Keratinocyte (primary cell): ENCODE results near the gene BBS1. TPM values are rescaled to one million over a fixed set of nuclear protein-coding genes. Genes with fewer than 3 reads are reported as not detected.

Experiments used
- DNase-seq: peaks from one replicate; pipeline ENCODE4 v3.0.0-alpha.2; 2011; ENCODE audit warnings: low read depth, missing footprints, low spot score
- FAIRE-seq: peaks from 2 replicates; lab custom pipeline; 2011; peaks lifted over from hg19 to GRCh38; lab: Jason Lieb, UNC
- H2AFZ ChIP-seq: 2 replicates; pipeline ENCODE4 v1.6.0; 2012; ENCODE audit warnings: low read length, control low read depth, inconsistent platforms; ENCODE audit not compliant: control insufficient read depth
- H3K27ac ChIP-seq: 2 replicates; pipeline ENCODE4 v1.5.1; 2011; ENCODE audit warnings: low read length; ENCODE audit not compliant: control insufficient read depth, insufficient read depth
- H3K27me3 ChIP-seq: 3 replicates; pipeline ENCODE4 v1.6.0; 2011; ENCODE audit warnings: low read length; ENCODE audit not compliant: control insufficient read depth, insufficient read depth; ENCODE audit errors: extremely low read depth
- H3K36me3 ChIP-seq, 2 experiments: 2 replicates in 1 of 2; 3 replicates in 1 of 2; pipeline ENCODE4 v1.5.1; 2011; ENCODE audit warnings: low read length in 2 of 2, mild to moderate bottlenecking in 1 of 2; ENCODE audit not compliant: control insufficient read depth in 2 of 2, insufficient read depth in 2 of 2; ENCODE audit errors: extremely low read depth in 1 of 2
- H3K4me1 ChIP-seq: 3 replicates; pipeline ENCODE4 v1.5.1; 2011; ENCODE audit warnings: low read length; ENCODE audit not compliant: control insufficient read depth, insufficient read depth; ENCODE audit errors: extremely low read depth
- H3K4me2 ChIP-seq: 3 replicates; pipeline ENCODE4 v1.6.0; 2011; ENCODE audit warnings: low read depth, low read length; ENCODE audit not compliant: control insufficient read depth, insufficient read depth; ENCODE audit errors: extremely low read depth
- H3K4me3 ChIP-seq, 3 experiments: fragments of 200-600 bp in 1 of 3; sonication (generic) in 1 of 3; 2 replicates in 2 of 3; 3 replicates in 1 of 3; pipeline ENCODE4 v1.5.1; 2011 to 2016; ENCODE audit warnings: low read length in 3 of 3, mild to moderate bottlenecking in 3 of 3, control low read depth in 2 of 3, inconsistent platforms in 1 of 3, low read depth in 1 of 3, mixed read lengths in 1 of 3, mixed run types in 1 of 3, moderate library complexity in 1 of 3; ENCODE audit not compliant: control insufficient read depth in 2 of 3, insufficient read depth in 2 of 3; ENCODE audit errors: extremely low read depth in 1 of 3
- H3K79me2 ChIP-seq: 2 replicates; pipeline ENCODE4 v1.6.0; 2012; ENCODE audit warnings: low read length; ENCODE audit not compliant: control insufficient read depth, insufficient read depth
- H3K9ac ChIP-seq: 3 replicates; pipeline ENCODE4 v1.6.0; 2011; ENCODE audit warnings: low read length; ENCODE audit not compliant: control insufficient read depth, insufficient read depth; ENCODE audit errors: extremely low read depth
- H3K9me1 ChIP-seq: 3 replicates; pipeline ENCODE4 v1.6.0; 2011; ENCODE audit warnings: low read length; ENCODE audit not compliant: control insufficient read depth, insufficient read depth; ENCODE audit errors: extremely low read depth
- H3K9me3 ChIP-seq: 2 replicates; pipeline ENCODE4 v1.5.1; 2012; ENCODE audit warnings: low read depth, low read length; ENCODE audit not compliant: control insufficient read depth
- H4K20me1 ChIP-seq: 3 replicates; pipeline ENCODE4 v1.6.0; 2011; ENCODE audit warnings: low read length; ENCODE audit not compliant: control insufficient read depth, insufficient read depth; ENCODE audit errors: extremely low read depth
- CTCF ChIP-seq, 3 experiments: IDR thresholded peaks in 1 of 3; conservative IDR thresholded peaks in 1 of 3; optimal IDR thresholded peaks in 1 of 3; 2 replicates in 2 of 3; 3 replicates in 1 of 3; pipeline versions ENCODE3 to v1.5.1; 2011; ENCODE audit warnings: low read length in 3 of 3, mild to moderate bottlenecking in 3 of 3, moderate library complexity in 2 of 3, control low read depth in 1 of 3, inconsistent platforms in 1 of 3; ENCODE audit not compliant: insufficient read depth in 2 of 3; ENCODE audit errors: extremely low read depth in 1 of 3
- EZH2 ChIP-seq: IDR thresholded peaks from one replicate; pipeline ENCODE4 v1.6.1; 2012; ENCODE audit warnings: inconsistent platforms, mild to moderate bottlenecking, low read length, moderate library complexity
- dilution Hi-C: fragments of 300-500 bp; cut with MboI; formaldehyde crosslinking; loops from one replicate; pipeline ENCODE4 v1.7.0; 2020; ENCODE audit warnings: low sequenced_read_pairs; ENCODE audit not compliant: extremely low pct_ligation_motif_present
- polyA plus RNA-seq, 5 experiments: library from polyadenylated mRNA; depleted of rRNA in 3 of 5; stranded (reverse) in 3 of 5; stranded (forward) in 1 of 5; unstranded in 1 of 5; fragments of >200 nt; gene quantifications; 1 replicate in 1 of 5; 2 replicates in 3 of 5; 3 replicates in 1 of 5; pipeline versions ENCODE4 v1.2.1 to v1.2.3, GENCODE V29; 2011 to 2012; ENCODE audit warnings: missing spikeins in 2 of 5, low read depth in 1 of 5, low replicate concordance in 1 of 5

Gene BBS1
- polyA plus RNA-seq, 1 donor (not counting 4 experiments of a cell fraction or from before 2014, with no cell fraction given) = 11.7 TPM

GRCh38 chr11:66524304-66525040 lies 14.0 kb downstream of the BBS1 start:
- Histone ChIP-seq H3K36me3 (peaks cover 10 to 18% of the 10 kb centered on the region in 2 experiments), H3K9me3 (no peaks in the 10 kb centered on the region), H3K27ac (no peak overlapping the region), H3K4me1 (no peaks in the 10 kb centered on the region), H3K9ac (no peak overlapping the region), H3K4me3 (no peak overlapping the region), H2AFZ (no peak overlapping the region), H3K4me2 (no peak overlapping the region), H3K27me3 (no peaks in the 10 kb centered on the region), H3K9me1 (no peaks in the 10 kb centered on the region), H4K20me1 (no peaks in the 10 kb centered on the region), H3K79me2 (no peaks in the 10 kb centered on the region)
- dilution Hi-C loops = no loop called here
- no peak for TF ChIP-seq CTCF (optimal IDR thresholded peaks at IDR 0.05 in 1 of 3, IDR thresholded peaks at IDR 0.05 in 1 of 3, conservative IDR thresholded peaks at IDR 0.05 in 1 of 3; ENCODE audit: extremely low read depth in 1 of 3, insufficient read depth in 2 of 3, low read length in 3 of 3)
- no peak for TF ChIP-seq EZH2
- FAIRE-seq (no peak), DNase-seq (no peak)

- Histone ChIP-seq H3K9me1 (no peaks in the 10 kb centered on the region), H3K27me3 (no peaks in the 10 kb centered on the region), H3K4me3 (no peak overlapping the region), H4K20me1 (no peaks in the 10 kb centered on the region), H3K9ac (no peak overlapping the region), H3K36me3 (peaks cover 0 to 4% of the 10 kb centered on the region in 2 experiments), H3K4me1 (no peaks in the 10 kb centered on the region), H3K79me2 (no peaks in the 10 kb centered on the region), H3K4me2 (no peak overlapping the region), H3K27ac (no peak overlapping the region), H3K9me3 (no peaks in the 10 kb centered on the region), H2AFZ (no peak overlapping the region)
- no peak for FAIRE-seq
- dilution Hi-C loops = no loop called here
- DNase-seq = no peak
- TF ChIP-seq EZH2 (no peak), CTCF (optimal IDR thresholded peaks at IDR 0.05 in 1 of 3, IDR thresholded peaks at IDR 0.05 in 1 of 3, conservative IDR thresholded peaks at IDR 0.05 in 1 of 3; ENCODE audit: extremely low read depth in 1 of 3, insufficient read depth in 2 of 3, low read length in 3 of 3) (no peak)
Observed at GRCh38 chr11:66529069-66529468, 18.6 kb downstream of the BBS1 start.
